ENCODE measurements around the gene SNAI3.

SNAI3 gene

GRCh38 chr16:88721236-88721635 lies 34.9 kb upstream of the SNAI3 start:
- no peak for DNase-seq

- DNase-seq = no peak
Observed at GRCh38 chr16:88720396-88720970, 34.2 kb upstream of the SNAI3 start.

GRCh38 chr16:88719933-88720296 lies 33.6 kb upstream of the SNAI3 start:
- DNase-seq = no peak

GRCh38 chr16:88719267-88719932 lies 33.1 kb upstream of the SNAI3 start:
- no peak for DNase-seq

GRCh38 chr16:88718178-88718577 lies 31.9 kb upstream of the SNAI3 start:
- no peak for DNase-seq

- DNase-seq = no peak
Observed at GRCh38 chr16:88716601-88717001, 30.3 kb upstream of the SNAI3 start.

- no peak for DNase-seq
Observed at GRCh38 chr16:88716201-88716600, 29.9 kb upstream of the SNAI3 start.

GRCh38 chr16:88715312-88716190 lies 29.2 kb upstream of the SNAI3 start:
- DNase-seq = no peak

- DNase-seq = no peak
Observed at GRCh38 chr16:88714420-88715302, 28.4 kb upstream of the SNAI3 start.

- DNase-seq = no peak
Observed at GRCh38 chr16:88713568-88714419, 27.5 kb upstream of the SNAI3 start.

- DNase-seq = no peak
Observed at GRCh38 chr16:88713054-88713453, 26.7 kb upstream of the SNAI3 start.

GRCh38 chr16:88712362-88712979 lies 26.2 kb upstream of the SNAI3 start:
- DNase-seq = no peak

GRCh38 chr16:88711750-88712340 lies 25.5 kb upstream of the SNAI3 start:
- DNase-seq = no peak

GRCh38 chr16:88710556-88710955 lies 24.2 kb upstream of the SNAI3 start:
- no peak for DNase-seq

- no peak for DNase-seq
Observed at GRCh38 chr16:88706965-88707826, 20.9 kb upstream of the SNAI3 start.

- peak in 1 of 2 experiments; percentile 86 for DNase-seq
Observed at GRCh38 chr16:88706229-88706964, 20.1 kb upstream of the SNAI3 start, which contains the start of the genes CTU2 and RNF166. TSS of gene CTU2 (plus strand) at chr16:88706503. CDS start at chr16:88706531, 28 bp downstream. TSS of gene RNF166 (minus strand) at chr16:88706408. CDS start at chr16:88706325, 83 bp downstream.

- peak in 1 of 2 experiments; percentile 4 for DNase-seq
Observed at GRCh38 chr16:88705801-88706228, 19.5 kb upstream of the SNAI3 start.

GRCh38 chr16:88705076-88705684 lies 18.9 kb upstream of the SNAI3 start:
- no peak for DNase-seq

Measured in NCI-H526 (cell line).